HEK293 (cell line): ENCODE data around the gene SARM1.

Experiments used
- CTCF ChIA-PET: fragments of 350-600 bp; formaldehyde crosslinking; extraction: SDS; loops from one replicate; lab custom pipeline; 2021; ENCODE audit warnings: antibody characterized with exemption; lab: Yijun Ruan, JAX
- POLR2A ChIA-PET: fragments of 300-600 bp; formaldehyde crosslinking; extraction: SDS; loops from one replicate; lab custom pipeline; 2020; ENCODE audit warnings: antibody characterized with exemption, inconsistent platforms; lab: Yijun Ruan, JAX
- H3K27ac ChIP-seq: fragments of 200-500 bp; sonication (Bioruptor generic); 2 replicates; pipeline ENCODE4 v1.5.1; 2014; ENCODE audit warnings: low read depth, low read length, control low read depth, inconsistent platforms; ENCODE audit errors: extremely low read depth
- H3K36me3 ChIP-seq, 2 experiments: fragments of 200-500 bp in 1 of 2; sonication (Bioruptor generic) in 1 of 2; 1 replicate in 1 of 2; 2 replicates in 1 of 2; pipeline ENCODE4 v1.5.1; 2014 to 2017; ENCODE audit warnings: inconsistent platforms in 2 of 2, low read length in 2 of 2; ENCODE audit not compliant: control insufficient read depth in 2 of 2, insufficient read depth in 1 of 2
- H3K4me1 ChIP-seq: fragments of 200-500 bp; sonication (Bioruptor generic); 2 replicates; pipeline ENCODE4 v1.5.1; 2014; ENCODE audit warnings: mild to moderate bottlenecking, low read length, inconsistent platforms; ENCODE audit not compliant: control insufficient read depth, insufficient read depth
- H3K4me3 ChIP-seq: 2 replicates; pipeline ENCODE4 v1.5.1; 2011; ENCODE audit warnings: low read depth, mild to moderate bottlenecking, control low read depth, low read length, moderate library complexity
- H3K9me3 ChIP-seq: fragments of 200-500 bp; sonication (Bioruptor generic); 2 replicates; pipeline ENCODE4 v1.5.1; 2014; ENCODE audit warnings: low read depth, low read length, inconsistent platforms; ENCODE audit not compliant: control insufficient read depth, insufficient read depth
- IKZF3 ChIP-seq: fragments of 450-650 bp; IDR thresholded peaks from 2 replicates; pipeline ENCODE4 v1.5.0; 2018; ENCODE audit warnings: missing biosample characterization, mild to moderate bottlenecking, missing genetic modification characterization, moderate library complexity
- INSM2 ChIP-seq: fragments of 450-650 bp; formaldehyde crosslinking; IDR thresholded peaks from 2 replicates; pipeline ENCODE4 v1.5.1; 2016; ENCODE audit warnings: missing biosample characterization, missing genetic modification characterization
- KLF10 ChIP-seq: fragments of 450-650 bp; IDR thresholded peaks from 2 replicates; pipeline ENCODE4 v1.5.1; 2018; ENCODE audit warnings: missing biosample characterization, mild to moderate bottlenecking, missing genetic modification characterization
- OSR2 ChIP-seq: fragments of 450-650 bp; formaldehyde crosslinking; IDR thresholded peaks from 2 replicates; pipeline ENCODE4 v1.5.1; 2016; ENCODE audit warnings: missing biosample characterization, missing genetic modification characterization
- PRDM1 ChIP-seq: fragments of 450-650 bp; formaldehyde crosslinking; IDR thresholded peaks from 2 replicates; pipeline ENCODE4; 2016; ENCODE audit warnings: missing biosample characterization, missing genetic modification characterization
- YY2 ChIP-seq: fragments of 450-650 bp; formaldehyde crosslinking; IDR thresholded peaks from 2 replicates; pipeline ENCODE4 v1.5.1; 2016; ENCODE audit warnings: missing biosample characterization, missing genetic modification characterization
- ZFP3 ChIP-seq: fragments of 450-650 bp; formaldehyde crosslinking; IDR thresholded peaks from 2 replicates; pipeline ENCODE4 v1.5.1; 2016; ENCODE audit warnings: low read depth, missing biosample characterization, missing genetic modification characterization
- ZNF138 ChIP-seq: fragments of 450-650 bp; formaldehyde crosslinking; IDR thresholded peaks from 2 replicates; pipeline ENCODE4 v1.5.1; 2016; ENCODE audit warnings: missing biosample characterization, missing genetic modification characterization, borderline replicate concordance
- ZNF23 ChIP-seq: fragments of 450-650 bp; formaldehyde crosslinking; IDR thresholded peaks from 2 replicates; pipeline ENCODE4 v1.5.1; 2016; ENCODE audit warnings: missing biosample characterization, missing genetic modification characterization, borderline replicate concordance
- ZNF248 ChIP-seq: fragments of 450-650 bp; formaldehyde crosslinking; IDR thresholded peaks from 2 replicates; pipeline ENCODE4 v1.5.1; 2017; ENCODE audit warnings: missing biosample characterization, missing genetic modification characterization
- ZNF335 ChIP-seq: fragments of 450-650 bp; formaldehyde crosslinking; conservative IDR thresholded peaks from 2 replicates; pipeline ENCODE4 v1.5.1; 2016; ENCODE audit warnings: missing biosample characterization, missing genetic modification characterization
- ZNF354C ChIP-seq: fragments of 450-650 bp; formaldehyde crosslinking; IDR thresholded peaks from 2 replicates; pipeline ENCODE4 v1.5.1; 2016; ENCODE audit warnings: missing biosample characterization, missing genetic modification characterization, low read depth, borderline replicate concordance
- ZNF366 ChIP-seq: fragments of 450-650 bp; formaldehyde crosslinking; conservative IDR thresholded peaks from 2 replicates; pipeline ENCODE4 v1.5.1; 2016; ENCODE audit warnings: missing biosample characterization, missing genetic modification characterization
- ZNF600 ChIP-seq: fragments of 450-650 bp; formaldehyde crosslinking; IDR thresholded peaks from 2 replicates; pipeline ENCODE4 v1.5.1; 2016; ENCODE audit warnings: missing biosample characterization, missing genetic modification characterization
- ZNF664 ChIP-seq: fragments of 450-650 bp; formaldehyde crosslinking; IDR thresholded peaks from 2 replicates; pipeline ENCODE4 v1.5.1; 2016; ENCODE audit warnings: missing biosample characterization, missing genetic modification characterization
- TF ChIP-seq, protein P1 (sequence below): fragments of 450-650 bp; formaldehyde crosslinking; IDR thresholded peaks from 2 replicates; pipeline ENCODE4 v1.5.1; 2016; ENCODE audit warnings: missing biosample characterization, missing genetic modification characterization

Gene SARM1

GRCh38 chr17:28324781-28325180 is 46.7 kb upstream of the SARM1 start:
- H3K4me3 ChIP-seq, result no peak overlapping the region
- no peak overlapping the region for H3K27ac ChIP-seq
- peaks cover 12% of the 10 kb centered on the region; the same call in 1 of the 2 replicates for H3K4me1 ChIP-seq
- peaks cover 37 to 57% of the 10 kb centered on the region in 2 experiments for H3K36me3 ChIP-seq
- TF ChIP-seq KLF10 (tag by site-specific recombination), result no peak
- no peak for TF ChIP-seq OSR2 (tag by site-specific recombination)
- no peak for TF ChIP-seq IKZF3
- peak; percentile 40; the same call in 1 of the 2 replicates for TF ChIP-seq PRDM1
- H3K9me3 ChIP-seq, result no peaks in the 10 kb centered on the region
- POLR2A ChIA-PET, result interaction anchor here (2.5 kb wide), 1 partner anchor 11 kb away, joined by 17 read pairs; the partner anchor contains the start of genes IFT20 and TNFAIP1
- CTCF ChIA-PET, result no interaction called here

- POLR2A ChIA-PET, result interaction anchor here (2.5 kb wide), 1 partner anchor 10 kb away, joined by 17 read pairs; the partner anchor contains the start of genes IFT20 and TNFAIP1
- H3K9me3 ChIP-seq, result no peaks in the 10 kb centered on the region
- TF ChIP-seq ZNF664 (tag by site-specific recombination) (no peak), ZNF23 (tag by site-specific recombination) (no peak), ZNF335 (no peak), ZFP3 (tag by site-specific recombination) (no peak)
- TF ChIP-seq, protein P1, sequence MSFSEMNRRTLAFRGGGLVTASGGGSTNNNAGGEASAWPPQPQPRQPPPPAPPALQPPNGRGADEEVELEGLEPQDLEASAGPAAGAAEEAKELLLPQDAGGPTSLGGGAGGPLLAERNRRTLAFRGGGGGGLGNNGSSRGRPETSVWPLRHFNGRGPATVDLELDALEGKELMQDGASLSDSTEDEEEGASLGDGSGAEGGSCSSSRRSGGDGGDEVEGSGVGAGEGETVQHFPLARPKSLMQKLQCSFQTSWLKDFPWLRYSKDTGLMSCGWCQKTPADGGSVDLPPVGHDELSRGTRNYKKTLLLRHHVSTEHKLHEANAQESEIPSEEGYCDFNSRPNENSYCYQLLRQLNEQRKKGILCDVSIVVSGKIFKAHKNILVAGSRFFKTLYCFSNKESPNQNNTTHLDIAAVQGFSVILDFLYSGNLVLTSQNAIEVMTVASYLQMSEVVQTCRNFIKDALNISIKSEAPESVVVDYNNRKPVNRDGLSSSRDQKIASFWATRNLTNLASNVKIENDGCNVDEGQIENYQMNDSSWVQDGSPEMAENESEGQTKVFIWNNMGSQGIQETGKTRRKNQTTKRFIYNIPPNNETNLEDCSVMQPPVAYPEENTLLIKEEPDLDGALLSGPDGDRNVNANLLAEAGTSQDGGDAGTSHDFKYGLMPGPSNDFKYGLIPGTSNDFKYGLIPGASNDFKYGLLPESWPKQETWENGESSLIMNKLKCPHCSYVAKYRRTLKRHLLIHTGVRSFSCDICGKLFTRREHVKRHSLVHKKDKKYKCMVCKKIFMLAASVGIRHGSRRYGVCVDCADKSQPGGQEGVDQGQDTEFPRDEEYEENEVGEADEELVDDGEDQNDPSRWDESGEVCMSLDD (tag by site-specific recombination), result no peak
- TF ChIP-seq, all 188 proteins: peak for 0
- H3K4me3 ChIP-seq, result no peak overlapping the region
- H3K27ac ChIP-seq, result no peak overlapping the region
- H3K36me3 ChIP-seq, result peaks cover 41 to 58% of the 10 kb centered on the region in 2 experiments
- CTCF ChIA-PET, result interaction anchor here (1.6 kb wide), 1 partner anchor 10 kb away, joined by 8 read pairs; the partner anchor contains the start of genes IFT20 and TNFAIP1
- peaks cover 11% of the 10 kb centered on the region; the same call in 1 of the 2 replicates for H3K4me1 ChIP-seq
Observed at GRCh38 chr17:28325211-28325610, 46.3 kb upstream of the SARM1 start.

- H3K27ac ChIP-seq, result no peak overlapping the region
- H3K36me3 ChIP-seq, result peaks cover 41 to 60% of the 10 kb centered on the region in 2 experiments
- ChIA-PET POLR2A (interaction anchor here (0.7 to 2.5 kb wide), 2 partner anchors 9 to 44 kb away, joined by 3 to 17 read pairs; partner anchors contain the start of genes IFT20 and TNFAIP1), CTCF (interaction anchor here (0.6 to 1.7 kb wide), 6 partner anchors 9 to 906 kb away, joined by 3 to 8 read pairs (median 3); partner anchors contain the start of genes IFT20 and TNFAIP1)
- no peaks in the 10 kb centered on the region for H3K9me3 ChIP-seq
- H3K4me3 ChIP-seq, result no peak overlapping the region
- peaks cover 9% of the 10 kb centered on the region; the same call in 1 of the 2 replicates for H3K4me1 ChIP-seq
- TF ChIP-seq ZNF138 (tag by site-specific recombination), result no peak
- no peak for TF ChIP-seq ZNF248
- TF ChIP-seq ZNF354C (tag by site-specific recombination), result no peak
- TF ChIP-seq YY2 (tag by site-specific recombination), result no peak
- no peak for TF ChIP-seq ZNF366 (tag by site-specific recombination)
- no peak for TF ChIP-seq ZNF600 (tag by site-specific recombination)
- TF ChIP-seq INSM2 (tag by site-specific recombination), result no peak
- TF ChIP-seq, all 188 proteins: peak for 0
Observed at GRCh38 chr17:28326114-28326513, 45.4 kb upstream of the SARM1 start.
